ENCODE measurements around the gene TSPEAR.

The TSPEAR gene

GRCh38 chr21:44583800-44584147 lies 127.6 kb downstream of the TSPEAR start:
- Histone ChIP-seq H3K36me3 (ENCODE audit: control insufficient read depth, low read length) (no peaks in the 10 kb centered on the region), H3K9me2 (replicated peaks; ENCODE audit: control insufficient read depth, low read length) (no peaks in the 10 kb centered on the region), H3F3A (ENCODE audit: control insufficient read depth, insufficient read depth) (no peaks in the 10 kb centered on the region), H4K20me1 (ENCODE audit: control insufficient read depth, insufficient read depth, low read depth, low read length) (no peaks in the 10 kb centered on the region), H3K79me2 (ENCODE audit: control insufficient read depth, low read length) (no peaks in the 10 kb centered on the region), H3K27ac (ENCODE audit: low read depth, low read length) (no peak overlapping the region), H3K4me3 (ENCODE audit: low read length) (no peak overlapping the region), H3K4me1 (ENCODE audit: control insufficient read depth, low read length) (no peaks in the 10 kb centered on the region), H3K4me2 (ENCODE audit: low read length) (no peak overlapping the region), H3K9me3 (ENCODE audit: control insufficient read depth, insufficient read depth, low read length) (peaks cover 10% of the 10 kb centered on the region; the same call in 1 of the 2 replicates), H3K27me3 (ENCODE audit: control insufficient read depth, low read length) (no peaks in the 10 kb centered on the region)
- TF ChIP-seq EZH2phosphoT487 (IDR thresholded peaks at IDR 0.05; ENCODE audit: borderline replicate concordance, low read length) (no peak), CTCF (IDR thresholded peaks at IDR 0.05; ENCODE audit: low read depth, low read length, poor library complexity, severe bottlenecking) (no peak)

GRCh38 chr21:44583089-44583799 lies 128.1 kb downstream of the TSPEAR start:
- Histone ChIP-seq H3K27ac (ENCODE audit: low read depth, low read length) (no peak overlapping the region), H3F3A (ENCODE audit: control insufficient read depth, insufficient read depth) (no peaks in the 10 kb centered on the region), H3K4me3 (ENCODE audit: low read length) (no peak overlapping the region), H4K20me1 (ENCODE audit: control insufficient read depth, insufficient read depth, low read depth, low read length) (no peaks in the 10 kb centered on the region), H3K4me1 (ENCODE audit: control insufficient read depth, low read length) (no peaks in the 10 kb centered on the region), H3K4me2 (ENCODE audit: low read length) (no peak overlapping the region), H3K9me2 (replicated peaks; ENCODE audit: control insufficient read depth, low read length) (no peaks in the 10 kb centered on the region), H3K9me3 (ENCODE audit: control insufficient read depth, insufficient read depth, low read length) (peaks cover 10% of the 10 kb centered on the region; the same call in 1 of the 2 replicates), H3K36me3 (ENCODE audit: control insufficient read depth, low read length) (no peaks in the 10 kb centered on the region), H3K27me3 (ENCODE audit: control insufficient read depth, low read length) (no peaks in the 10 kb centered on the region), H3K79me2 (ENCODE audit: control insufficient read depth, low read length) (no peaks in the 10 kb centered on the region)
- TF ChIP-seq CTCF (IDR thresholded peaks at IDR 0.05; ENCODE audit: low read depth, low read length, poor library complexity, severe bottlenecking) (no peak), EZH2phosphoT487 (IDR thresholded peaks at IDR 0.05; ENCODE audit: borderline replicate concordance, low read length) (no peak)

GRCh38 chr21:44582055-44582454 lies 129.3 kb downstream of the TSPEAR start:
- TF ChIP-seq EZH2phosphoT487 (IDR thresholded peaks at IDR 0.05; ENCODE audit: borderline replicate concordance, low read length) (no peak), CTCF (IDR thresholded peaks at IDR 0.05; ENCODE audit: low read depth, low read length, poor library complexity, severe bottlenecking) (no peak)
- no peaks in the 10 kb centered on the region for H3K79me2 ChIP-seq (ENCODE audit: control insufficient read depth, low read length)
- no peaks in the 10 kb centered on the region for H3K4me1 ChIP-seq (ENCODE audit: control insufficient read depth, low read length)
- H3K9me3 ChIP-seq (ENCODE audit: control insufficient read depth, insufficient read depth, low read length), result peaks cover 13% of the 10 kb centered on the region; the same call in 1 of the 2 replicates
- no peaks in the 10 kb centered on the region for H3K36me3 ChIP-seq (ENCODE audit: control insufficient read depth, low read length)
- no peaks in the 10 kb centered on the region for H4K20me1 ChIP-seq (ENCODE audit: control insufficient read depth, insufficient read depth, low read depth, low read length)
- H3K27ac ChIP-seq (ENCODE audit: low read depth, low read length), result no peak overlapping the region
- no peak overlapping the region for H3K4me2 ChIP-seq (ENCODE audit: low read length)
- no peak overlapping the region for H3K4me3 ChIP-seq (ENCODE audit: low read length)
- no peaks in the 10 kb centered on the region for H3K9me2 ChIP-seq (replicated peaks; ENCODE audit: control insufficient read depth, low read length)
- H3F3A ChIP-seq (ENCODE audit: control insufficient read depth, insufficient read depth), result no peaks in the 10 kb centered on the region
- H3K27me3 ChIP-seq (ENCODE audit: control insufficient read depth, low read length), result no peaks in the 10 kb centered on the region

Measured in DOHH2 (cell line).